HG02588 (cell line): ENCODE data around the gene FRS2.

Source experiments
- ATAC-seq: cut with Tn5 transposase; IDR thresholded peaks from one replicate; pipeline ENCODE4 v1.9.1; 2021; ENCODE audit warnings: mild to moderate bottlenecking, moderate library complexity; ENCODE audit not compliant: unreplicated experiment

Gene FRS2

GRCh38 chr12:69500631-69501030, 30.4 kb downstream of the FRS2 start:
- ATAC-seq: no peak

- ATAC-seq: no peak
These were observed 31.1 kb downstream of the FRS2 start for GRCh38 chr12:69501154-69501895.

GRCh38 chr12:69502345-69503081, 32.3 kb downstream of the FRS2 start:
- ATAC-seq: no peak

- no peak for ATAC-seq
These were observed 37.9 kb downstream of the FRS2 start for GRCh38 chr12:69508091-69508490.

GRCh38 chr12:69508621-69509020, 38.4 kb downstream of the FRS2 start:
- ATAC-seq: no peak

- ATAC-seq: no peak
These were observed 39.1 kb downstream of the FRS2 start for GRCh38 chr12:69509308-69509736.

- ATAC-seq: no peak
These were observed 40.0 kb downstream of the FRS2 start for GRCh38 chr12:69509904-69510827.

- ATAC-seq: no peak
These were observed 40.8 kb downstream of the FRS2 start for GRCh38 chr12:69511016-69511415.

- ATAC-seq: no peak
These were observed 41.5 kb downstream of the FRS2 start for GRCh38 chr12:69511469-69512267.

GRCh38 chr12:69512820-69513219, 42.6 kb downstream of the FRS2 start:
- ATAC-seq: no peak

- ATAC-seq: no peak
These were observed 43.1 kb downstream of the FRS2 start for GRCh38 chr12:69513297-69513696.

GRCh38 chr12:69514111-69514510, 43.9 kb downstream of the FRS2 start:
- no peak for ATAC-seq

GRCh38 chr12:69514845-69515244, 44.7 kb downstream of the FRS2 start:
- ATAC-seq: no peak

GRCh38 chr12:69515394-69515930, 45.3 kb downstream of the FRS2 start:
- ATAC-seq: no peak

- no peak for ATAC-seq
These were observed 46.8 kb downstream of the FRS2 start for GRCh38 chr12:69516950-69517349.

GRCh38 chr12:69517406-69517805, 47.2 kb downstream of the FRS2 start:
- no peak for ATAC-seq

- no peak for ATAC-seq
These were observed 49.7 kb downstream of the FRS2 start for GRCh38 chr12:69519871-69520270.

GRCh38 chr12:69523433-69524330, 53.5 kb downstream of the FRS2 start:
- ATAC-seq: no peak

- no peak for ATAC-seq
These were observed 54.1 kb downstream of the FRS2 start for GRCh38 chr12:69524331-69524630.
